Astrocyte of the cerebellum (primary cell): Measurements from ENCODE around the gene DNTT.

Source experiments
- DNase-seq: peaks from one replicate; pipeline ENCODE4 v3.0.0-alpha.2; 2011; ENCODE audit warnings: low read depth
- H3K4me3 ChIP-seq: 2 replicates; pipeline ENCODE4 v1.5.1; 2011; ENCODE audit warnings: mild to moderate bottlenecking, low read depth, low read length, moderate library complexity
- CTCF ChIP-seq: IDR thresholded peaks from 2 replicates; pipeline ENCODE4 v1.5.1; 2012; ENCODE audit warnings: low read length, low read depth, moderate library complexity, mild to moderate bottlenecking; ENCODE audit errors: missing control alignments
- in situ Hi-C: cut with HindIII; loops from 2 replicates; pipeline ENCODE4 v1.10.0; 2017; ENCODE audit warnings: low sequenced_read_pairs

DNTT gene

GRCh38 chr10:96283351-96283750 lies 20.9 kb upstream of the DNTT start:
- H3K4me3 ChIP-seq = no peak overlapping the region
- no peak for TF ChIP-seq CTCF
- no peak for DNase-seq
- in situ Hi-C loops = no loop called here

GRCh38 chr10:96283756-96284155 lies 20.5 kb upstream of the DNTT start:
- TF ChIP-seq CTCF = no peak
- in situ Hi-C loops = no loop called here
- no peak overlapping the region for H3K4me3 ChIP-seq
- DNase-seq = no peak

GRCh38 chr10:96285331-96285752 lies 18.9 kb upstream of the DNTT start:
- in situ Hi-C loops = no loop called here
- TF ChIP-seq CTCF = no peak
- no peak for DNase-seq
- H3K4me3 ChIP-seq = no peak overlapping the region

GRCh38 chr10:96287392-96288105 lies 16.7 kb upstream of the DNTT start:
- in situ Hi-C loops = no loop called here
- no peak for TF ChIP-seq CTCF
- no peak overlapping the region for H3K4me3 ChIP-seq
- no peak for DNase-seq

GRCh38 chr10:96288151-96288621 lies 16.0 kb upstream of the DNTT start:
- DNase-seq = no peak
- no peak overlapping the region for H3K4me3 ChIP-seq
- in situ Hi-C loops = no loop called here
- no peak for TF ChIP-seq CTCF

- H3K4me3 ChIP-seq = no peak overlapping the region
- DNase-seq = no peak
- in situ Hi-C loops = no loop called here
- no peak for TF ChIP-seq CTCF
Measured at GRCh38 chr10:96289218-96289910, 14.9 kb upstream of the DNTT start.
